HL-60 (cell line): ENCODE data around the gene KRT81.

Experiments used
- CTCF ChIP-seq: IDR thresholded peaks from one replicate; pipeline ENCODE4 v1.5.1; 2011; ENCODE audit warnings: low read length, control low read depth, inconsistent platforms; ENCODE audit not compliant: insufficient read depth
- GABPA ChIP-seq: IDR thresholded peaks from 2 replicates; pipeline ENCODE4 v1.6.1; 2012; ENCODE audit warnings: low read depth

GRCh38 chr12:52258335-52258901 is 32.9 kb downstream of the KRT81 start:
- no peak for TF ChIP-seq CTCF
- TF ChIP-seq GABPA = no peak
